GM21723 (cell line): Measurements from ENCODE around the gene ATP2B2.

Experiments
- ATAC-seq: cut with Tn5 transposase; IDR thresholded peaks from one replicate; pipeline ENCODE4 v1.9.1; 2021; ENCODE audit warnings: mild to moderate bottlenecking, moderate library complexity; ENCODE audit not compliant: unreplicated experiment

Gene ATP2B2

DNA sequence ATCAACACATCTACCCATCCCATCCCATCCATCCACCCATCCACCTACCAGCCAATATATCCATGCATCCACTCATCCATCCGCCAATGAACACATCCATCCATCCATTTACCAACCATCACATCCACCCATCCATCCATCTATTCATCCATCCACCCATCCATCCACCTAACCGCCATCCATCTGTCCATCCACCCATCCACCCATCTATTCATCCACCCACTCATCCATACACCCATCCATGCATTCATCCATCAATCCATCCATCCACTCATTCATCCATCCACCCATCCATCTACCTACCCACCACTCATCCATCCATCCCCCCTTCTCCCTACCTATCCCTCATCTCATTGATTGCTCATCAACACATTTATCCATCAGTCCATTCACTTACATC lies 136.9 kb downstream of the ATP2B2 start:
- no peak for ATAC-seq

GRCh38 chr3:10367506-10367905 lies 137.9 kb downstream of the ATP2B2 start:
- ATAC-seq: no peak

GRCh38 chr3:10366651-10367101 lies 138.7 kb downstream of the ATP2B2 start:
- no peak for ATAC-seq

DNA sequence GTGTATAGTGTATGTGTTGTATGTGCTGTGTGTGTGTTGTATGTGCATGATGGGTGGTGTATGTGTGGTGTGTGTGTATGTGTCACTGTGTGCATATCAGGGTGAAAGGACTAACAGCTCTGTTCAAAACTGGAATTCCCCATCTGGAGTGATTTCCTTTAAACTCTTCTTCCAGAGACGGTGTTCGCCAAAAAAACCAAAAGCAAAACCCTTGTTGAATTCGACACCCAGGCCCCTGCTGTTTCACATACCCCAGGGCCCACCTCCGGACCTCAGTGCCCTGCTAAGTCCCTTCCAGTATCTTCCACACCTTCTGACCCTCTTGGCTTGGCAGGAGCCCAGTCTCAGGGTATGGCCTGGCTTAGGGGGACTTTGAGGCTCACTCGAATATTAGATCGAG lies 139.6 kb downstream of the ATP2B2 start:
- no peak for ATAC-seq

GRCh38 chr3:10365316-10365715 lies 140.1 kb downstream of the ATP2B2 start:
- ATAC-seq: no peak

DNA sequence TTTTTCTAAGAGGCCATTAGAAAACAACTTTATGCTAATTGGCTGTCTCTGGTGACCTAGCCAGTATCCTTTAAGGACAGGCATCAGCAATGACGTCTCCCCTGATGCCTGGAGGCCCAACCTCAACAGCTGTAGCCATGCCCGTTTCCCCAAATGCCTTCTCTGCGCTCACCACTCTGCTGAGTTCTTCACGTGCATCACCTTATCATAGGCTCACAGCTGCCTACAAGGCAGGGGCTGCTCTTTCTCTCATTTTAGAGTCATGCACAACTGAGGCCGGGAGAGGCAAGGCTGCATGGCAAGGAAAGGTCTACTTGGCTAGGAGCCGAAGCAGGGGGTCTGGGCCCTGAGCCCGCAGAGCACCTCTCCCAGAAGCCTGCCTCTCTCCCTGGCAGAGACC lies 140.6 kb downstream of the ATP2B2 start:
- ATAC-seq: no peak

DNA sequence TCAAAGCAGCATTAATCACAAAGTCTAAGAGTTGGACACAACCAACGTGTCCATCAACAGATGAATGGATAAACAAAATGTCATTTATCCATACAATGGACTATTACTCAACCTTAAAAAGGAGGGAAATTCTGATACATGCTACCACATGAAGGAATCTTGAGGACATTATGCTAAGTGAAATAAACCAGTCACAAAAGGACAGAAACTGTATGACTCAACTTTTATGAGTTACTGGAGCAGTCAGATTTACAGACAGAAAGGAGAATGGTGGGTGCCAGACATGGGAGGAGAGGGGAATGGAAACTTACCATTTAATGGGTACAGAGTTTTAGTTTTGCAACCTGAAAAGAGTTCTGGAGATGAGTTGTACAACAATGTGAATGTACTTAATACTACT lies 141.5 kb downstream of the ATP2B2 start:
- no peak for ATAC-seq

GRCh38 chr3:10361375-10361774 lies 144.0 kb downstream of the ATP2B2 start:
- no peak for ATAC-seq

GRCh38 chr3:10360478-10360877 lies 144.9 kb downstream of the ATP2B2 start:
- ATAC-seq: no peak

DNA sequence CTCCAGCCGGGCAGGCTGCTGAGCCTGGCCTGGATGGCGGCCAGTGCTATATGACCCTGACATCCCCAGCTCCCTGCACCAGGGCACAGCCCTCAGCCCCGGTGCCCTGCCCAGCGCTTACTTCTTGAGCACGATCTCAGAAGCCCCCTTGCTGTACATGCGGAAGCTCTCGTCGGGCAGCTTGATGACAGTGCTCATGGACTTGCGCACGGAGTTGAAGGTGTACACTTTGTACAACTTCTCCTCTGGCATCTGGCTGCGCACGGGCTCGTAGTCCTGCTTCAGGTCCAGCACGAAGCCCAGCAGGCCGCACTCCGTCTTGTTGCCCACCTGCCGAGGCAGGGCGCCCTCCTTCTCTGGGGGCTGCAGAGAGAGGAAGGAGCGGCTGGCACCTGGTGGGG lies 145.6 kb downstream of the ATP2B2 start:
- ATAC-seq: no peak

DNA sequence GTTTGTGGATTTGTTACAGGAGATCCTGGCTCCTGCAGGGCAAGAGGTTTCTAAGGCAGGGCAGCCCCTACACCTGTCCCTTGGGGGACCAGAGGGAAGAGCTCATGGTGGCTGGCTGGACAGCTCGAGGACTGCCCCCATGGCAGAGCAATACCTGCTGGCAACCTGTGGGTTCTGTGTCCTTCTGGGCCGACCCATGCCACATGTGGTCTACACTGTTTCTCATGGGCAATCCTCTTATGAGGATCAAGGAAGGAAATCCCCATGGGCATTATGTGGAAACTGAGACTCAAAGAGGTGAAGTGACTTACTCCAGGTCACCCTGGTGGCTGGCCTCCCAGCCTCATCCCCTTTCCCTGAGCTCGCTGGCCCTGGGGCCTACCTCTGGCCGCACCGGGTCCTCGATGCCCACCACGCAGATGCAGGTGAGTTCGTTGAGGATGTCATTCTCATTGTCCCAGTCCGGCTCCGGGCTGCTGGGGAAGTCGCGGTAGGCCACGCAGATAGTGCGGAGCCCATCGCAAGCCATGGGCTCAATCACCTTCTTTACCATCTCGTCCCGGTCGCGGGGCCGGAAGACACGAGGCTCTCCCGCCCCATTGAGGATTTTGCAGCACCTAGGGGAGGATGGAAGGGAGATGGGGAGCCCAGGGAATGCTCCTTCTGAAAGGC lies 146.9 kb downstream of the ATP2B2 start:
- ATAC-seq: no peak

GRCh38 chr3:10357592-10358308 lies 147.6 kb downstream of the ATP2B2 start:
- peak; percentile 49 for ATAC-seq

GRCh38 chr3:10357095-10357494 lies 148.3 kb downstream of the ATP2B2 start:
- no peak for ATAC-seq

- no peak for ATAC-seq
Measured at GRCh38 chr3:10356461-10356981, 148.9 kb downstream of the ATP2B2 start.

DNA sequence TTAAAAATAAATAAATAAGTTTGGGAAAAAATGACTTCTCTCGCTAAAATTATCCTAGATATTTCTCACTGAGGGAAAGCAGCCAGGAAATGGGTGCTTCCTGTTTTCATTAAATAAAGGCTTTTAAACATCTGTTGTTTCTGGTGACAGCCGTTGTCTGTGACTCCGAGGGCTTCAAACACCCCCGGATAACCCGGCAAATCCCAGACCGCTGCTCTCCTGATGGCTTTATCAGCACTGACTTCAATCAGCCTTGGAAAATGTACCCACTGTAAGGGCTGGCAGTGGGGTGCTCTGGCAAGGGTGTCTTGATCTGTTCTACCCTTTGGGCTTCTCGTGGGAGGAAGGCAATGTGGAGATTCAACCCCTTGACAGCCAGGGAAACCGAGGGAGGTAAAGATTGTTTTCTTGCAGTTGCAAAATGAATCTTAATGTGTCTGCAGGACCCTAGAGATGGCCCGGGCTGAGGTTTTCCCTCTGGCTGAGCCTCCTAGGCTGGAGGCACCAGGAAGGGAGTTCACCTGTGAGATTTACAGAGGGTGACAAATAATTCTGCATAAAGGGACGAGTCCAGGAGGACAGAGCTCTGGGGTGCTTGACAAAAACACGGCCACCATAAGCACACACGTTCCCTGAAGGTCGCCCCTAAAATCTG lies 150.9 kb downstream of the ATP2B2 start:
- ATAC-seq: no peak

GRCh38 chr3:10353661-10354360 lies 151.6 kb downstream of the ATP2B2 start:
- no peak for ATAC-seq

DNA sequence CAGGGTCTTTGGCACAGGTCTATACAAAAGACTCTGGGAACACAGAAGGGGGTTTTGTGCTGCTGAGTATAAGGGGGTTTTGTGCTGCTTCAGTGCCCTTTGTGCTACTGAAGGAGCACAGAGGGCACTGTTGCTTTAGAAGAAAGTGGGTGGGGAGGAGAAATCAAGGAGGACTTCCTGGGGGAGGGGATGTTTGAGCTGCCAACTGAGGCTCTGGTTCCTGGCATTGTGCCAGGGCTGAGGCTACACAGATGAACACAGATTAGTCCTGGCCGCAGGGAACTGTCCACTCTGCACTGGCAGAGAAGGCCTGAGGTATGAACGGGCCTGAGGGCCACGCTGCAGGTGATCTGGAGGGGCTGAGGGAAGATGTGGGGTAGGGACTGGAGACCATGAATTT lies 152.2 kb downstream of the ATP2B2 start:
- no peak for ATAC-seq

GRCh38 chr3:10352146-10352911 lies 153.1 kb downstream of the ATP2B2 start:
- ATAC-seq: no peak

- ATAC-seq: no peak
Measured at GRCh38 chr3:10351013-10351735, 154.2 kb downstream of the ATP2B2 start.
